H1 (cell line): ENCODE data around the gene FBXO38. TPM values are rescaled to one million over a fixed set of nuclear protein-coding genes. Genes with fewer than 3 reads are reported as not detected.

ENCODE experiments used
- CTCF ChIA-PET: fragments of 300-600 bp; sonication (Branson Sonifier 250); formaldehyde crosslinking; loops from one replicate; lab custom pipeline; 2021; ENCODE audit not compliant: partially characterized antibody; lab: Charles Lee
- POLR2A ChIA-PET: fragments of 300-600 bp; sonication (Branson Sonifier 250); formaldehyde crosslinking; loops from one replicate; lab custom pipeline; 2021; ENCODE audit warnings: inconsistent platforms; ENCODE audit not compliant: partially characterized antibody; lab: Charles Lee
- DNase-seq, 2 experiments: peaks; one replicate each; pipeline versions ENCODE4 v3.0.0 to v3.0.0-alpha.2; 2010 to 2022; ENCODE audit warnings: low spot score in 2 of 2, low read depth in 1 of 2, mixed read lengths in 1 of 2
- FAIRE-seq: peaks from 2 replicates; lab custom pipeline; 2011; peaks lifted over from hg19 to GRCh38; lab: Jason Lieb, UNC
- H2AFZ ChIP-seq: 2 replicates; pipeline ENCODE4 v1.8.1; 2012; ENCODE audit warnings: low read length, inconsistent platforms
- H2AK5ac ChIP-seq: 2 replicates; pipeline ENCODE4 v1.6.1; 2013; ENCODE audit warnings: low read depth, low read length
- H2BK120ac ChIP-seq: replicated peaks from 2 replicates; pipeline ENCODE3; 2013; ENCODE audit warnings: low read depth, low read length, inconsistent platforms
- H2BK12ac ChIP-seq: 2 replicates; pipeline ENCODE4 v1.6.1; 2013; ENCODE audit warnings: low read depth, low read length
- H2BK15ac ChIP-seq: 2 replicates; pipeline ENCODE4 v1.6.1; 2013; ENCODE audit warnings: low read length
- H2BK20ac ChIP-seq: 2 replicates; pipeline ENCODE4 v1.6.1; 2013; ENCODE audit warnings: low read length
- H2BK5ac ChIP-seq: 2 replicates; pipeline ENCODE4 v1.6.1; 2013; ENCODE audit warnings: low read depth, low read length
- H3K14ac ChIP-seq: 2 replicates; pipeline ENCODE4 v1.6.1; 2013; ENCODE audit warnings: inconsistent platforms; ENCODE audit not compliant: insufficient read length
- H3K18ac ChIP-seq: 2 replicates; pipeline ENCODE4 v1.6.1; 2013; ENCODE audit warnings: low read length; ENCODE audit errors: extremely low read depth
- H3K23ac ChIP-seq: 2 replicates; pipeline ENCODE4 v1.6.1; 2013; ENCODE audit warnings: inconsistent platforms; ENCODE audit not compliant: insufficient read length
- H3K23me2 ChIP-seq: 2 replicates; pipeline ENCODE4 v1.6.1; 2013; ENCODE audit warnings: low read depth, low read length
- H3K27ac ChIP-seq: 2 replicates; pipeline ENCODE4 v1.6.1; 2011; ENCODE audit warnings: low read depth, low read length, inconsistent platforms
- H3K27me3 ChIP-seq, 4 experiments: replicated peaks in 1 of 4; 1 replicate in 1 of 4; 2 replicates in 3 of 4; pipeline versions ENCODE4 v1.6.1 to v1.8.1; 2011 to 2013; ENCODE audit warnings: low read length in 3 of 4, mild to moderate bottlenecking in 3 of 4, inconsistent platforms in 2 of 4, mixed read lengths in 2 of 4, moderate library complexity in 1 of 4; ENCODE audit not compliant: control insufficient read depth in 3 of 4, insufficient read depth in 3 of 4; ENCODE audit errors: extremely low read depth in 1 of 4
- H3K36me3 ChIP-seq, 4 experiments: 2 replicates each; pipeline versions ENCODE4 v1.6.1 to v1.8.1; 2011 to 2013; ENCODE audit warnings: mild to moderate bottlenecking in 4 of 4, low read length in 3 of 4, moderate library complexity in 2 of 4, control low read depth in 1 of 4, inconsistent platforms in 1 of 4; ENCODE audit not compliant: insufficient read depth in 4 of 4, control insufficient read depth in 2 of 4
- H3K4ac ChIP-seq: replicated peaks from 2 replicates; pipeline ENCODE3; 2013; ENCODE audit warnings: low read length, low read depth, mixed read lengths, inconsistent platforms; ENCODE audit not compliant: insufficient read length
- H3K4me1 ChIP-seq, 4 experiments: replicated peaks in 1 of 4; 1 replicate in 1 of 4; 2 replicates in 3 of 4; pipeline versions ENCODE4 v1.6.1 to v1.8.1; 2011 to 2013; ENCODE audit warnings: low read length in 3 of 4, inconsistent platforms in 2 of 4, mixed read lengths in 1 of 4; ENCODE audit not compliant: insufficient read depth in 4 of 4, control insufficient read depth in 3 of 4
- H3K4me2 ChIP-seq, 2 experiments: 2 replicates each; pipeline versions ENCODE4 v1.6.1 to v1.8.1; 2011 to 2013; ENCODE audit warnings: low read depth in 2 of 2, low read length in 2 of 2, control low read depth in 1 of 2, inconsistent platforms in 1 of 2, mild to moderate bottlenecking in 1 of 2; ENCODE audit not compliant: insufficient read depth in 1 of 2
- H3K4me3 ChIP-seq, 4 experiments: fragments of 200-600, 300-600 bp in 1 of 4; sonication (generic), shearing (Covaris generic), sonication (Bioruptor Twin) in 1 of 4; 2 replicates each; pipeline versions ENCODE4 v1.5.1 to v1.8.1; 2011 to 2016; ENCODE audit warnings: low read length in 4 of 4, low read depth in 3 of 4, control low read depth in 2 of 4, inconsistent platforms in 2 of 4, mild to moderate bottlenecking in 2 of 4, mixed read lengths in 1 of 4, moderate library complexity in 1 of 4; ENCODE audit not compliant: insufficient read depth in 2 of 4; ENCODE audit errors: extremely low read depth in 1 of 4
- H3K56ac ChIP-seq: replicated peaks from 2 replicates; pipeline ENCODE3; 2013; ENCODE audit warnings: low read depth, mild to moderate bottlenecking, mixed read lengths, low read length, inconsistent platforms; ENCODE audit not compliant: insufficient read length
- H3K79me1 ChIP-seq: 2 replicates; pipeline ENCODE4 v1.6.1; 2013; ENCODE audit warnings: low read depth, low read length, control low read depth
- H3K79me2 ChIP-seq, 2 experiments: 2 replicates each; pipeline versions ENCODE4 v1.6.1 to v1.8.1; 2012 to 2013; ENCODE audit warnings: low read length in 2 of 2, mild to moderate bottlenecking in 2 of 2, inconsistent platforms in 1 of 2; ENCODE audit not compliant: insufficient read depth in 2 of 2, control insufficient read depth in 1 of 2
- H3K9ac ChIP-seq, 4 experiments: replicated peaks in 1 of 4; 1 replicate in 1 of 4; 2 replicates in 3 of 4; pipeline versions ENCODE4 v1.6.1 to v1.8.1; 2011 to 2013; ENCODE audit warnings: low read depth in 3 of 4, low read length in 3 of 4, control low read depth in 2 of 4, mild to moderate bottlenecking in 2 of 4, moderate library complexity in 2 of 4, inconsistent platforms in 1 of 4; ENCODE audit errors: extremely low read depth in 1 of 4
- H3K9me3 ChIP-seq, 2 experiments: 2 replicates each; pipeline versions ENCODE4 v1.6.1 to v1.8.1; 2012 to 2013; ENCODE audit warnings: mild to moderate bottlenecking in 2 of 2, moderate library complexity in 2 of 2, control low read depth in 1 of 2, inconsistent platforms in 1 of 2, low read depth in 1 of 2, low read length in 1 of 2, mixed read lengths in 1 of 2; ENCODE audit not compliant: insufficient read depth in 2 of 2
- H4K20me1 ChIP-seq, 2 experiments: replicated peaks in 1 of 2; 2 replicates each; pipeline versions ENCODE3 to v1.8.1; 2011 to 2013; ENCODE audit warnings: inconsistent platforms in 2 of 2, low read length in 2 of 2, mild to moderate bottlenecking in 1 of 2; ENCODE audit not compliant: insufficient read depth in 2 of 2, control insufficient read depth in 1 of 2
- H4K5ac ChIP-seq: 2 replicates; pipeline ENCODE4 v1.6.1; 2013; ENCODE audit warnings: low read length, low read depth, mixed read lengths, inconsistent platforms; ENCODE audit not compliant: insufficient read length
- H4K8ac ChIP-seq: 2 replicates; pipeline ENCODE4 v1.8.0; 2013; ENCODE audit warnings: mild to moderate bottlenecking, moderate library complexity, low read length, inconsistent platforms; ENCODE audit not compliant: insufficient read depth; ENCODE audit errors: extremely low read depth
- H4K91ac ChIP-seq: replicated peaks from 2 replicates; pipeline ENCODE3; 2013; ENCODE audit warnings: low read length, mixed read lengths, inconsistent platforms; ENCODE audit not compliant: insufficient read length
- CHD2 ChIP-seq: IDR thresholded peaks from 2 replicates; pipeline ENCODE4 v1.6.1; 2012; ENCODE audit warnings: low read length, improper control_type of control experiment
- CTBP2 ChIP-seq: IDR thresholded peaks from 2 replicates; pipeline ENCODE4 v1.7.0; 2011; ENCODE audit warnings: borderline replicate concordance, mild to moderate bottlenecking, moderate library complexity, mixed read lengths, low read length; ENCODE audit not compliant: insufficient read depth, insufficient read length
- EP300 ChIP-seq, 2 experiments: IDR thresholded peaks; 1 replicate in 1 of 2; 2 replicates in 1 of 2; pipeline ENCODE4 v1.6.1; 2011 to 2012; ENCODE audit warnings: low read depth in 2 of 2, low read length in 2 of 2, mild to moderate bottlenecking in 2 of 2, borderline replicate concordance in 1 of 2, inconsistent platforms in 1 of 2, moderate library complexity in 1 of 2
- GTF2F1 ChIP-seq: IDR thresholded peaks from 2 replicates; pipeline ENCODE4 v1.6.1; 2012; ENCODE audit warnings: low read depth, low read length, improper control_type of control experiment, borderline replicate concordance
- PHF8 ChIP-seq: fragments of 200-600 bp; sonication (generic); conservative IDR thresholded peaks from 2 replicates; pipeline ENCODE4 v1.7.1; 2012; ENCODE audit warnings: low read depth, mild to moderate bottlenecking, inconsistent platforms, low read length, moderate library complexity
- SUZ12 ChIP-seq: fragments of 200-600 bp; sonication (generic); IDR thresholded peaks from 2 replicates; pipeline ENCODE4 v1.6.1; 2012; ENCODE audit warnings: mild to moderate bottlenecking, inconsistent platforms, low read length, moderate library complexity, mixed read lengths
- TAF1 ChIP-seq: IDR thresholded peaks from 2 replicates; pipeline ENCODE4 v1.6.1; 2011; ENCODE audit warnings: mild to moderate bottlenecking, low read depth, low read length
- TAF7 ChIP-seq: optimal IDR thresholded peaks from 2 replicates; pipeline ENCODE3; 2011; ENCODE audit warnings: low read depth, mild to moderate bottlenecking, inconsistent platforms, low read length, moderate library complexity, borderline replicate concordance
- ZNF274 ChIP-seq: IDR thresholded peaks from 2 replicates; pipeline ENCODE4 v1.7.0; 2012; ENCODE audit warnings: low read length, borderline replicate concordance; ENCODE audit errors: extremely low read depth
- WGBS, 2 experiments: shearing (Covaris generic) in 1 of 2; methylation state at CpG; one replicate each; pipeline versions ENCODE4 v1.1.6 to v1.1.7; 2013 to 2015; ENCODE audit warnings: low lambda C conversion rate in 2 of 2, mixed read lengths in 2 of 2, inconsistent platforms in 1 of 2, low coverage in 1 of 2, missing lambda C conversion rate in 1 of 2; ENCODE audit not compliant: insufficient replicate concordance in 2 of 2, insufficient coverage in 1 of 2, insufficient read length in 1 of 2; ENCODE audit errors: extremely low coverage in 1 of 2, missing lambda C conversion rate in 1 of 2; 5-methylcytosine and 5-hydroxymethylcytosine counted together
- polyA plus RNA-seq, 7 experiments: library from polyadenylated mRNA; depleted of rRNA in 3 of 7; stranded (reverse) in 5 of 7; unstranded in 2 of 7; fragments of >200 nt in 5 of 7; fragments of 200-250 nt in 2 of 7; gene quantifications; 1 replicate in 5 of 7; 2 replicates in 1 of 7; 4 replicates in 1 of 7; pipeline versions ENCODE4 v1.2.1 to v1.2.3, GENCODE V29; 2011 to 2013; ENCODE audit warnings: missing spikeins in 2 of 7, mixed read lengths in 2 of 7
- total RNA-seq: library from RNA; stranded (reverse); fragmentation: NEBNext Ultra II Directional; extraction: Animal tissue kit (Norgen Biotek cat#: 25700); gene quantifications from 2 replicates; pipeline ENCODE4 v1.2.1, GENCODE V29; 2021
- TF ChIP-seq, protein P1 (sequence below): IDR thresholded peaks from 2 replicates; pipeline ENCODE4 v1.6.1; 2012; ENCODE audit warnings: inconsistent platforms

FBXO38 gene
- total and polyA plus RNA-seq, 2 of the 8 experiments (the other 6 are each of a cell fraction or from before 2014, with no cell fraction given) = 9.1 to 34.3 TPM

DNA sequence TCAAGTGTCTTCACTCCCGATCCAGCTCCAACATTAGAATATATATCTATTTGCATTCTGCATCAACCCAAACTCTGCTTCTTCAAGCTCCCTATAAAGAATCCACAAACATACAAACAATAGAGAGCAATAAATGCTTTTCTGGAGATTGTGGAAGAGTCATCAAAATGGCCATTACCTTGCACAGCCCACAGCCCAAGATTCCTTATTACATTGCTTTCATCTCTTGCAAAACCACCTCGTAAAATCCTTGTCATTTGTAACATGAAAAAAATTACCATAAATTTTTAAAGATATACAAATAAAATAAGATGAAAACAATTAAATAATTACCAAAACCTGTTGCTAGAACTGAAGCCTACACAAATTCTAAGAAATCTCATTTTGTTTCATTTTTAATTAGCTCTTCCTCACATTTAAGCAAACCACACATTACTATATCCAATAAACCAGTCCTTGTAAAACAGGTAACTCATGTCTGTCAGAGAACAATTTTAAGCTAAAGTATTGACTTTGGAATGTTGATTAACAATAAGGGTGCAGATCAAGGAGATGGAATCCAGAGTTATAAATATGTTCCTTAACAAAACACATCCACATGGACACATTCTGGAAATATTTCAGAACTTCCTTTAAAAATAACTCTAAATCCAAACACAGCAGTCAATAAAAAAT is 41.2 kb upstream of the FBXO38 start:
- Histone ChIP-seq H4K91ac (no peak overlapping the region), H3K27ac (no peak overlapping the region), H3K4me3 (no peak overlapping the region), H2BK120ac (no peak overlapping the region)
- TF ChIP-seq CTBP2 = no peak
- no peak for TF ChIP-seq SUZ12
- TF ChIP-seq, protein P1, sequence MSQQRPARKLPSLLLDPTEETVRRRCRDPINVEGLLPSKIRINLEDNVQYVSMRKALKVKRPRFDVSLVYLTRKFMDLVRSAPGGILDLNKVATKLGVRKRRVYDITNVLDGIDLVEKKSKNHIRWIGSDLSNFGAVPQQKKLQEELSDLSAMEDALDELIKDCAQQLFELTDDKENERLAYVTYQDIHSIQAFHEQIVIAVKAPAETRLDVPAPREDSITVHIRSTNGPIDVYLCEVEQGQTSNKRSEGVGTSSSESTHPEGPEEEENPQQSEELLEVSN = no peak
- no peak for TF ChIP-seq EP300 (IDR thresholded peaks at IDR 0.05; ENCODE audit: borderline replicate concordance in 1 of 2, low read depth in 2 of 2, low read length in 2 of 2)
- TF ChIP-seq TAF1 = no peak
- no peak for TF ChIP-seq ZNF274
- no peak for TF ChIP-seq GTF2F1
- TF ChIP-seq CHD2 = no peak
- TF ChIP-seq PHF8 = no peak
- TF ChIP-seq TAF7 = no peak
- TF ChIP-seq, all 59 proteins: peak for 0
- no peak overlapping the region for H3K14ac ChIP-seq
- H3K36me3 ChIP-seq = no peaks in the 10 kb centered on the region
- CTCF ChIA-PET = interaction anchor here (0.9 to 1.5 kb wide), 2 partner anchors 32 to 39 kb away, joined by 3 to 6 read pairs; no protein-coding TSS in a partner anchor
- H3K9me3 ChIP-seq = no peaks in the 10 kb centered on the region
- no peak overlapping the region for H2BK5ac ChIP-seq
- H3K79me1 ChIP-seq = no peaks in the 10 kb centered on the region
- no peak overlapping the region for H4K8ac ChIP-seq
- no peak overlapping the region for H2BK20ac ChIP-seq
- H4K5ac ChIP-seq = no peak overlapping the region
- no peak overlapping the region for H3K4me2 ChIP-seq
- H2AK5ac ChIP-seq = no peak overlapping the region
- POLR2A ChIA-PET = no interaction called here
- H3K4ac ChIP-seq = no peak overlapping the region
- no peak overlapping the region for H3K9ac ChIP-seq
- no peaks in the 10 kb centered on the region for H3K79me2 ChIP-seq
- DNase-seq (no peak), FAIRE-seq (no peak)
- peaks cover 0 to 3% (median 0%) of the 10 kb centered on the region in 4 experiments; a peak in 1 of 7 replicates for H3K4me1 ChIP-seq
- no peaks in the 10 kb centered on the region for H3K27me3 ChIP-seq
- no peaks in the 10 kb centered on the region for H3K23me2 ChIP-seq
- H2AFZ ChIP-seq = no peak overlapping the region
- H3K56ac ChIP-seq = no peak overlapping the region
- no peak overlapping the region for H3K18ac ChIP-seq
- H4K20me1 ChIP-seq = no peaks in the 10 kb centered on the region
- H2BK15ac ChIP-seq = no peak overlapping the region
- no peak overlapping the region for H3K23ac ChIP-seq
- 83% methylated on average over 2 of the region's 2 CpGs; no CpG with 5 or more reads in 1 of the 2 experiments for WGBS, 2 experiments
- H2BK12ac ChIP-seq = no peak overlapping the region
